H1 (cell line): Measurements from ENCODE around the gene NUBPL. TPM values are rescaled to one million over a fixed set of nuclear protein-coding genes. Genes with fewer than 3 reads are reported as not detected.

Experiments
- CHD7 ChIP-seq: fragments of 300-600 bp; sonication (generic); IDR thresholded peaks from 2 replicates; pipeline ENCODE4 v1.7.1; 2012; ENCODE audit warnings: low read length, moderate library complexity, mild to moderate bottlenecking, inconsistent platforms; ENCODE audit not compliant: insufficient replicate concordance
- GABPA ChIP-seq: IDR thresholded peaks from 2 replicates; pipeline ENCODE4 v1.6.1; 2011; ENCODE audit warnings: mild to moderate bottlenecking, low read length, moderate library complexity, borderline replicate concordance; ENCODE audit not compliant: insufficient read depth
- JUN ChIP-seq: IDR thresholded peaks from 2 replicates; pipeline ENCODE4 v1.6.1; 2011; ENCODE audit warnings: low read depth, mild to moderate bottlenecking, improper control_type of control experiment, low read length
- JUND ChIP-seq: IDR thresholded peaks from 2 replicates; pipeline ENCODE4 v1.6.1; 2011; ENCODE audit warnings: mild to moderate bottlenecking, improper control_type of control experiment, low read length
- KDM1A ChIP-seq: fragments of 200-600, 300-600 bp; sonication (generic); IDR thresholded peaks from 2 replicates; pipeline ENCODE4 v1.7.1; 2016; ENCODE audit warnings: mild to moderate bottlenecking, low read length, borderline replicate concordance
- POLR2A ChIP-seq, 2 experiments: IDR thresholded peaks; 1 replicate in 1 of 2; 2 replicates in 1 of 2; pipeline ENCODE4 v1.6.1; 2011; ENCODE audit warnings: low read depth in 2 of 2, low read length in 2 of 2, mild to moderate bottlenecking in 2 of 2; ENCODE audit errors: control extremely low read depth in 1 of 2
- SRF ChIP-seq: IDR thresholded peaks from 2 replicates; pipeline ENCODE4 v1.6.1; 2011; ENCODE audit warnings: mild to moderate bottlenecking, low read depth, low read length, moderate library complexity
- polyA plus RNA-seq, 7 experiments: library from polyadenylated mRNA; depleted of rRNA in 3 of 7; stranded (reverse) in 5 of 7; unstranded in 2 of 7; fragments of >200 nt in 5 of 7; fragments of 200-250 nt in 2 of 7; gene quantifications; 1 replicate in 5 of 7; 2 replicates in 1 of 7; 4 replicates in 1 of 7; pipeline versions ENCODE4 v1.2.1 to v1.2.3, GENCODE V29; 2011 to 2013; ENCODE audit warnings: missing spikeins in 2 of 7, mixed read lengths in 2 of 7
- total RNA-seq: library from RNA; stranded (reverse); fragmentation: NEBNext Ultra II Directional; extraction: Animal tissue kit (Norgen Biotek cat#: 25700); gene quantifications from 2 replicates; pipeline ENCODE4 v1.2.1, GENCODE V29; 2021

The NUBPL gene
- total and polyA plus RNA-seq, 2 of the 8 experiments (the other 6 are each of a cell fraction or from before 2014, with no cell fraction given): 1.6 to 6.8 TPM

- TF ChIP-seq CHD7: no peak
- no peak for TF ChIP-seq JUND
- TF ChIP-seq JUN: no peak
- no peak for TF ChIP-seq KDM1A
- TF ChIP-seq GABPA: no peak
- TF ChIP-seq SRF: no peak
- TF ChIP-seq POLR2A (IDR thresholded peaks at IDR 0.05; ENCODE audit: control extremely low read depth in 1 of 2, low read depth in 2 of 2, low read length in 2 of 2): no peak
Measured at GRCh38 chr14:31902945-31903646, 341.9 kb downstream of the NUBPL start (continued).
